Suprapubic skin (tissue), 4 donors: ENCODE results near the gene SLF2.

Experiments used
- EP300 ChIP-seq: sonication (generic); formaldehyde crosslinking; IDR thresholded peaks from one replicate; pipeline ENCODE4 v1.6.1; 2017; ENCODE audit warnings: antibody characterized with exemption
- POLR2A ChIP-seq, 2 donors: fragments of 450-650 bp; IDR thresholded peaks; one replicate each; pipeline ENCODE4 v1.6.1; 2017; ENCODE audit warnings: antibody characterized with exemption in 2 of 2, mild to moderate bottlenecking in 2 of 2, moderate library complexity in 2 of 2
- POLR2AphosphoS5 ChIP-seq, 3 donors: sonication (generic); formaldehyde crosslinking; IDR thresholded peaks; one replicate each; pipeline ENCODE4 v1.6.1; 2017; ENCODE audit warnings: antibody characterized with exemption in 3 of 3
- TF ChIP-seq, protein P1 (sequence below), 2 donors: fragments of 200-600 bp in 1 of 2; fragments of 450-650 bp in 1 of 2; sonication (generic) in 1 of 2; IDR thresholded peaks; one replicate each; pipeline ENCODE4 v1.5.1; 2016 to 2019; ENCODE audit warnings: antibody characterized with exemption in 2 of 2, mild to moderate bottlenecking in 1 of 2, moderate library complexity in 1 of 2

GRCh38 chr10:100889546-100889945 is 23.2 kb upstream of the SLF2 start:
- TF ChIP-seq, protein P1, sequence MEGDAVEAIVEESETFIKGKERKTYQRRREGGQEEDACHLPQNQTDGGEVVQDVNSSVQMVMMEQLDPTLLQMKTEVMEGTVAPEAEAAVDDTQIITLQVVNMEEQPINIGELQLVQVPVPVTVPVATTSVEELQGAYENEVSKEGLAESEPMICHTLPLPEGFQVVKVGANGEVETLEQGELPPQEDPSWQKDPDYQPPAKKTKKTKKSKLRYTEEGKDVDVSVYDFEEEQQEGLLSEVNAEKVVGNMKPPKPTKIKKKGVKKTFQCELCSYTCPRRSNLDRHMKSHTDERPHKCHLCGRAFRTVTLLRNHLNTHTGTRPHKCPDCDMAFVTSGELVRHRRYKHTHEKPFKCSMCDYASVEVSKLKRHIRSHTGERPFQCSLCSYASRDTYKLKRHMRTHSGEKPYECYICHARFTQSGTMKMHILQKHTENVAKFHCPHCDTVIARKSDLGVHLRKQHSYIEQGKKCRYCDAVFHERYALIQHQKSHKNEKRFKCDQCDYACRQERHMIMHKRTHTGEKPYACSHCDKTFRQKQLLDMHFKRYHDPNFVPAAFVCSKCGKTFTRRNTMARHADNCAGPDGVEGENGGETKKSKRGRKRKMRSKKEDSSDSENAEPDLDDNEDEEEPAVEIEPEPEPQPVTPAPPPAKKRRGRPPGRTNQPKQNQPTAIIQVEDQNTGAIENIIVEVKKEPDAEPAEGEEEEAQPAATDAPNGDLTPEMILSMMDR (IDR thresholded peaks at IDR 0.05) = no peak
- TF ChIP-seq POLR2AphosphoS5 (IDR thresholded peaks at IDR 0.05) (no peak), EP300 (no peak), POLR2A (IDR thresholded peaks at IDR 0.05) (no peak)
